Raji (cell line): ENCODE data around the gene PANX2.

Experiments
- POLR2A ChIP-seq: IDR thresholded peaks from 2 replicates; pipeline ENCODE4 v1.6.1; 2011; ENCODE audit warnings: low read depth, low read length, control low read depth; ENCODE audit not compliant: insufficient read depth

Gene PANX2

GRCh38 chr22:50197000-50197800 is 26.7 kb downstream of the PANX2 start:
- TF ChIP-seq POLR2A: no peak

- no peak for TF ChIP-seq POLR2A
These were observed 27.5 kb downstream of the PANX2 start for GRCh38 chr22:50197856-50198623.

- TF ChIP-seq POLR2A: no peak
These were observed 28.1 kb downstream of the PANX2 start for GRCh38 chr22:50198624-50199017.

GRCh38 chr22:50199251-50199721 is 28.8 kb downstream of the PANX2 start:
- no peak for TF ChIP-seq POLR2A

GRCh38 chr22:50199829-50200460 is 29.4 kb downstream of the PANX2 start:
- no peak for TF ChIP-seq POLR2A

GRCh38 chr22:50200461-50201190 is 30.1 kb downstream of the PANX2 start, which contains the start of gene SELENOO:
TSS of gene SELENOO (plus strand) at chr22:50201011. CDS start at chr22:50201037, 26 bp downstream.
- TF ChIP-seq POLR2A: peak; percentile 71

- TF ChIP-seq POLR2A: no peak
These were observed 30.9 kb downstream of the PANX2 start for GRCh38 chr22:50201191-50202129.

GRCh38 chr22:50202130-50202666 is 31.7 kb downstream of the PANX2 start:
- TF ChIP-seq POLR2A: no peak

GRCh38 chr22:50203288-50203687 is 32.8 kb downstream of the PANX2 start:
- TF ChIP-seq POLR2A: no peak

GRCh38 chr22:50204571-50204970 is 34.0 kb downstream of the PANX2 start:
- no peak for TF ChIP-seq POLR2A

- 0 out of 2 replicates have a peak, but pooled peaks have one; percentile 11 for TF ChIP-seq POLR2A
These were observed 35.4 kb downstream of the PANX2 start for GRCh38 chr22:50205781-50206569.

GRCh38 chr22:50206599-50206998 is 36.1 kb downstream of the PANX2 start:
- TF ChIP-seq POLR2A: no peak
